Immature natural killer cell (primary cell): ENCODE data around the gene CMC1. TPM values are rescaled to one million over a fixed set of nuclear protein-coding genes. Genes with fewer than 3 reads are reported as not detected.
A peak's percentile ranks its signal among the peaks of the same experiment; 100 is the strongest.
"Not testable (repeated sequence)": the region's sequence is repeated elsewhere in the genome, so short reads cannot be mapped to it uniquely, and the experiment has no call there.

Experiments used
- DNase-seq, 3 donors: peaks; one replicate each; pipeline ENCODE4 v3.0.0; 2022; ENCODE audit warnings: mixed read lengths in 1 of 3
- H3K27ac Mint-ChIP-seq, 6 donors: one replicate each; pipeline ENCODE4 v1.8.0; 2020; ENCODE audit warnings: mixed read lengths in 6 of 6, mild to moderate bottlenecking in 5 of 6, inconsistent platforms in 4 of 6, moderate library complexity in 3 of 6
- H3K27me3 Mint-ChIP-seq, 3 donors: one replicate each; pipeline ENCODE4 v1.8.0; 2020 to 2021; ENCODE audit warnings: low read depth in 3 of 3, mild to moderate bottlenecking in 3 of 3, mixed read lengths in 3 of 3, moderate library complexity in 3 of 3, inconsistent platforms in 1 of 3
- H3K36me3 Mint-ChIP-seq, 3 donors: one replicate each; pipeline ENCODE4 v1.8.0; 2020; ENCODE audit warnings: mixed read lengths in 3 of 3, inconsistent platforms in 2 of 3, mild to moderate bottlenecking in 2 of 3
- H3K4me1 Mint-ChIP-seq, 2 donors: one replicate each; pipeline ENCODE4 v1.8.0; 2020; ENCODE audit warnings: inconsistent platforms in 2 of 2, mild to moderate bottlenecking in 2 of 2, mixed read lengths in 2 of 2, moderate library complexity in 1 of 2
- H3K4me3 Mint-ChIP-seq, 5 donors: one replicate each; pipeline ENCODE4 v1.8.0; 2020; ENCODE audit warnings: mild to moderate bottlenecking in 5 of 5, mixed read lengths in 5 of 5, inconsistent platforms in 3 of 5, moderate library complexity in 3 of 5
- H3K9me3 Mint-ChIP-seq, 6 donors: one replicate each; pipeline ENCODE4 v1.8.0; 2020; ENCODE audit warnings: mild to moderate bottlenecking in 6 of 6, mixed read lengths in 6 of 6, inconsistent platforms in 4 of 6, moderate library complexity in 3 of 6
- polyA plus RNA-seq, 3 donors: library from polyadenylated mRNA; unstranded; fragments of 300-500 nt; fragmentation: Illumina TruSeq; gene quantifications; one replicate each; pipeline ENCODE4 v1.2.3, GENCODE V29; 2021

The CMC1 gene
- 100 to 1,000 TPM; 471 to 902 (median 536) TPM for polyA plus RNA-seq

- Mint-ChIP-seq H3K36me3 (no peaks in the 10 kb centered on the region), H3K4me1 (peaks cover 51 to 72% of the 10 kb centered on the region in 2 donors), H3K4me3 (peak within 1 kb of the TSS; percentile 94 to 96 (median 96)), H3K27me3 (peaks cover 0 to 5% (median 1%) of the 10 kb centered on the region in 3 donors), H3K9me3 (no peaks in the 10 kb centered on the region), H3K27ac (peak within 1 kb of the TSS; percentile 77 to 92 (median 90))
- peak; percentile 79 to 82 (median 80) for DNase-seq
Measured at GRCh38 chr3:28241221-28242160, at the start of gene CMC1. TSS of gene CMC1 (plus strand) at chr3:28241619. CDS start at chr3:28241794, 175 bp downstream.

- Mint-ChIP-seq H3K27ac (no peak overlapping the region), H3K36me3 (no peaks in the 10 kb centered on the region), H3K27me3 (peaks cover 0 to 2% (median 0%) of the 10 kb centered on the region in 3 donors), H3K4me1 (peaks cover 0 to 13% of the 10 kb centered on the region in 2 donors), H3K4me3 (no peak overlapping the region), H3K9me3 (no peaks in the 10 kb centered on the region)
- DNase-seq, result no peak
Measured at GRCh38 chr3:28198161-28198560, 43.3 kb upstream of the CMC1 start.

- DNase-seq, result no peak
- peaks cover 0 to 3% (median 0%) of the 10 kb centered on the region in 3 donors for H3K36me3 Mint-ChIP-seq
- H3K4me1 Mint-ChIP-seq, result peaks cover 0 to 13% of the 10 kb centered on the region in 2 donors
- no peak overlapping the region for H3K27ac Mint-ChIP-seq
- peaks cover 0 to 2% (median 0%) of the 10 kb centered on the region in 3 donors for H3K27me3 Mint-ChIP-seq
- H3K9me3 Mint-ChIP-seq, result peaks cover 0 to 3% (median 0%) of the 10 kb centered on the region in 6 donors
- H3K4me3 Mint-ChIP-seq, result no peak overlapping the region
Measured at GRCh38 chr3:28198974-28199373, 42.4 kb upstream of the CMC1 start.

GRCh38 chr3:28199643-28200042 lies 41.8 kb upstream of the CMC1 start:
- not testable (repeated sequence) for H3K27me3 Mint-ChIP-seq, H3K27ac Mint-ChIP-seq, DNase-seq, H3K36me3 Mint-ChIP-seq, H3K9me3 Mint-ChIP-seq
- Mint-ChIP-seq H3K4me3 (peak overlapping the region in 3 of 5 donors; percentile 42 to 54 (median 53)), H3K4me1 (peaks cover 0 to 13% of the 10 kb centered on the region in 2 donors)

GRCh38 chr3:28200366-28200848 lies 41.0 kb upstream of the CMC1 start:
- not testable (repeated sequence) for H3K27me3 Mint-ChIP-seq, H3K9me3 Mint-ChIP-seq, H3K36me3 Mint-ChIP-seq, H3K27ac Mint-ChIP-seq
- peaks cover 7 to 12% of the 10 kb centered on the region in 2 donors for H3K4me1 Mint-ChIP-seq
- peak in 2 of 3 donors; percentile 4 to 10 for DNase-seq
- peak overlapping the region; percentile 31 to 78 (median 66) for H3K4me3 Mint-ChIP-seq

- peaks cover 0 to 2% (median 2%) of the 10 kb centered on the region in 3 donors for H3K27me3 Mint-ChIP-seq
- peaks cover 0 to 3% (median 0%) of the 10 kb centered on the region in 3 donors for H3K36me3 Mint-ChIP-seq
- no peak for DNase-seq
- H3K4me1 Mint-ChIP-seq, result peaks cover 36 to 53% of the 10 kb centered on the region in 2 donors
- peaks cover 0 to 3% (median 0%) of the 10 kb centered on the region in 6 donors for H3K9me3 Mint-ChIP-seq
- H3K27ac Mint-ChIP-seq, result no peak overlapping the region
- H3K4me3 Mint-ChIP-seq, result peak overlapping the region in 2 of 5 donors; percentile 28 to 48
Measured at GRCh38 chr3:28206479-28206878, 34.9 kb upstream of the CMC1 start.

GRCh38 chr3:28207000-28207733 lies 34.3 kb upstream of the CMC1 start:
- peaks cover 0 to 2% (median 2%) of the 10 kb centered on the region in 3 donors for H3K27me3 Mint-ChIP-seq
- peaks cover 0 to 3% (median 0%) of the 10 kb centered on the region in 3 donors for H3K36me3 Mint-ChIP-seq
- no peak for DNase-seq
- H3K4me3 Mint-ChIP-seq, result peak overlapping the region; percentile 8 to 58 (median 28)
- H3K27ac Mint-ChIP-seq, result peak overlapping the region in 1 of 6 donors; percentile 17
- peaks cover 0 to 3% (median 0%) of the 10 kb centered on the region in 6 donors for H3K9me3 Mint-ChIP-seq
- peaks cover 36 to 60% of the 10 kb centered on the region in 2 donors for H3K4me1 Mint-ChIP-seq

GRCh38 chr3:28210968-28211713 lies 30.3 kb upstream of the CMC1 start:
- peaks cover 4 to 20% (median 7%) of the 10 kb centered on the region in 3 donors for H3K36me3 Mint-ChIP-seq
- peaks cover 7 to 26% (median 14%) of the 10 kb centered on the region in 6 donors for H3K9me3 Mint-ChIP-seq
- peak overlapping the region; percentile 52 to 74 (median 69) for H3K4me3 Mint-ChIP-seq
- peak; percentile 19 to 33 (median 20) for DNase-seq
- peak overlapping the region; percentile 56 to 85 (median 78) for H3K27ac Mint-ChIP-seq
- H3K4me1 Mint-ChIP-seq, result peaks cover 37 to 54% of the 10 kb centered on the region in 2 donors
- H3K27me3 Mint-ChIP-seq, result peaks cover 0 to 2% (median 2%) of the 10 kb centered on the region in 3 donors

- DNase-seq, result no peak
- peaks cover 9 to 26% (median 14%) of the 10 kb centered on the region in 6 donors for H3K9me3 Mint-ChIP-seq
- peaks cover 0 to 2% (median under 1%) of the 10 kb centered on the region in 3 donors for H3K27me3 Mint-ChIP-seq
- H3K27ac Mint-ChIP-seq, result peak overlapping the region in 1 of 6 donors; percentile 7
- peaks cover 4 to 20% (median 12%) of the 10 kb centered on the region in 3 donors for H3K36me3 Mint-ChIP-seq
- H3K4me3 Mint-ChIP-seq, result no peak overlapping the region
- H3K4me1 Mint-ChIP-seq, result peaks cover 24 to 44% of the 10 kb centered on the region in 2 donors
Measured at GRCh38 chr3:28212681-28213080, 28.7 kb upstream of the CMC1 start.

- H3K27me3 Mint-ChIP-seq, result no peaks in the 10 kb centered on the region
- H3K4me1 Mint-ChIP-seq, result peaks cover 30 to 47% of the 10 kb centered on the region in 2 donors
- peaks cover 9 to 26% (median 16%) of the 10 kb centered on the region in 6 donors for H3K9me3 Mint-ChIP-seq
- H3K27ac Mint-ChIP-seq, result no peak overlapping the region
- DNase-seq, result no peak
- peaks cover 4 to 20% (median 12%) of the 10 kb centered on the region in 3 donors for H3K36me3 Mint-ChIP-seq
- H3K4me3 Mint-ChIP-seq, result no peak overlapping the region
Measured at GRCh38 chr3:28215407-28215806, 26.0 kb upstream of the CMC1 start.

GRCh38 chr3:28218071-28218916 lies 23.1 kb upstream of the CMC1 start:
- Mint-ChIP-seq H3K4me1 (peaks cover 15 to 29% of the 10 kb centered on the region in 2 donors), H3K27ac (no peak overlapping the region), H3K36me3 (peaks cover 4 to 12% (median 9%) of the 10 kb centered on the region in 3 donors), H3K27me3 (no peaks in the 10 kb centered on the region), H3K4me3 (no peak overlapping the region), H3K9me3 (peaks cover 9 to 17% (median 15%) of the 10 kb centered on the region in 6 donors)
- no peak for DNase-seq

GRCh38 chr3:28218917-28219198 lies 22.6 kb upstream of the CMC1 start:
- H3K4me1 Mint-ChIP-seq, result peaks cover 15 to 31% of the 10 kb centered on the region in 2 donors
- H3K9me3 Mint-ChIP-seq, result peaks cover 9 to 17% (median 15%) of the 10 kb centered on the region in 6 donors
- H3K36me3 Mint-ChIP-seq, result peaks cover 4 to 12% (median 9%) of the 10 kb centered on the region in 3 donors
- DNase-seq, result no peak
- H3K4me3 Mint-ChIP-seq, result no peak overlapping the region
- no peaks in the 10 kb centered on the region for H3K27me3 Mint-ChIP-seq
- no peak overlapping the region for H3K27ac Mint-ChIP-seq
